Stimulated activated CD4-positive, alpha-beta T cell treated with anti-CD3 and anti-CD28 coated beads, Interleukin-1b, Interleukin-23, amount 100 ng/mL, for 48 hours (primary cell): Measurements from ENCODE around the gene RNU7-1.

Experiments used
- DNase-seq: peaks from one replicate; pipeline ENCODE4 v3.0.0-alpha.2; 2020

The RNU7-1 gene

GRCh38 chr12:6919588-6919987 lies 24.0 kb upstream of the RNU7-1 start:
- DNase-seq, result no peak

DNA sequence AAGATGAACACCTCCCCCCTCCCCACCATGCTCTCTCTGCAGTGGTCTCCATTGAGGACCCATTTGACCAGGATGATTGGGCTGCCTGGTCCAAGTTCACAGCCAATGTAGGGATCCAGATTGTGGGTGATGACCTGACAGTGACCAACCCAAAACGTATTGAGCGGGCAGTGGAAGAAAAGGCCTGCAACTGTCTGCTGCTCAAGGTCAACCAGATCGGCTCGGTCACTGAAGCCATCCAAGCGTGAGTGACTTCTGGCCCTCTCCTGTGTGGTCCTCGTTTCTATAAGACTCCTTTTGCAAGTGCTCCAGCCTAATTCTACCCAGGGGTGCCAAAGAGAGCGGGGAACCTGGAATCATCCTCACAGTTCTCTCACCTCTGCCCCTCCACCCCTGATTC lies 22.1 kb upstream of the RNU7-1 start:
- no peak for DNase-seq

DNA sequence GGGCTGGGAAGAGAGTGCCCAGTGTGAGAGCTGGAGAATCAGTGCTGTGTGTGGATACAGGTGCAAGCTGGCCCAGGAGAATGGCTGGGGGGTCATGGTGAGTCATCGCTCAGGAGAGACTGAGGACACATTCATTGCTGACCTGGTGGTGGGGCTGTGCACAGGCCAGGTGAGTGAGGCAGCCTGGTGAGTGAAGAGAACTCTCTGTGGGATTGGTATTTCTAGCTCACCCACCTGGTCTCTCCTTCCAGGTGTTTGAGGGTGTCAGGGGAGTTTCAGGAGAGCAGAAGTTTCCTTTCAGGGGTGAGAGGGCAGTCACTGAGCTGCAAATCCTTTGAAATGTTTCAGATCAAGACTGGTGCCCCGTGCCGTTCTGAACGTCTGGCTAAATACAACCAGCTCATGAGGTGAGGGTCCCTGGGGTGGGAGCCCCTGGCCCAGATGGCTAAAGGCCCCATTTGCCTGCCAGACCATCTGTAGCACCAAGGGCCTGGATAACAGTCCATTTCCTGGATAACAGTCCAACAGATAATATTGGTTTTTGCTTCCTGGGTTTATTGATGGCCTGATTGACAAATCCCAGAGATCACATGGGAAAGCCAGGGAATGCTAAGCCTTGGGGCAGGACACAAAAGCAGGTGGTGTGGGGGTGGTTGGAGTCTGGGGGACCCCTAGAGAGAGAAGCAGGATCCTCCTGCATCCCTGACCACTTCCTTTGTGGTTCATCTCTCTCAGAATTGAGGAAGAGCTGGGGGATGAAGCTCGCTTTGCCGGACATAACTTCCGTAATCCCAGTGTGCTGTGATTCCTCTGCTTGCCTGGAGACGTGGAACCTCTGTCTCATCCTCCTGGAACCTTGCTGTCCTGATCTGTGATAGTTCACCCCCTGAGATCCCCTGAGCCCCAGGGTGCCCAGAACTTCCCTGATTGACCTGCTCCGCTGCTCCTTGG lies 21.3 kb upstream of the RNU7-1 start:
- no peak for DNase-seq

DNA sequence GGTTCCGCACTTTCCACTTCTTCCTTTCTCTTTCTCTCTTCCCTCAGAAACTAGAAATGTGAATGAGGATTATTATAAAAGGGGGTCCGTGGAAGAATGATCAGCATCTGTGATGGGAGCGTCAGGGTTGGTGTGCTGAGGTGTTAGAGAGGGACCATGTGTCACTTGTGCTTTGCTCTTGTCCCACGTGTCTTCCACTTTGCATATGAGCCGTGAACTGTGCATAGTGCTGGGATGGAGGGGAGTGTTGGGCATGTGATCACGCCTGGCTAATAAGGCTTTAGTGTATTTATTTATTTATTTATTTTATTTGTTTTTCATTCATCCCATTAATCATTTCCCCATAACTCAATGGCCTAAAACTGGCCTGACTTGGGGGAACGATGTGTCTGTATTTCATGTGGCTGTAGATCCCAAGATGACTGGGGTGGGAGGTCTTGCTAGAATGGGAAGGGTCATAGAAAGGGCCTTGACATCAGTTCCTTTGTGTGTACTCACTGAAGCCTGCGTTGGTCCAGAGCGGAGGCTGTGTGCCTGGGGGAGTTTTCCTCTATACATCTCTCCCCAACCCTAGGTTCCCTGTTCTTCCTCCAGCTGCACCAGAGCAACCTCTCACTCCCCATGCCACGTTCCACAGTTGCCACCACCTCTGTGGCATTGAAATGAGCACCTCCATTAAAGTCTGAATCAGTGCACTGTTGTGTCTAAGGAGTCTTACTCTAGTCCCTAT lies 20.4 kb upstream of the RNU7-1 start:
- no peak for DNase-seq

- no peak for DNase-seq
These were observed 19.8 kb upstream of the RNU7-1 start for GRCh38 chr12:6923851-6924250.

- DNase-seq, result no peak
These were observed 18.4 kb upstream of the RNU7-1 start for GRCh38 chr12:6925239-6925539.

DNA sequence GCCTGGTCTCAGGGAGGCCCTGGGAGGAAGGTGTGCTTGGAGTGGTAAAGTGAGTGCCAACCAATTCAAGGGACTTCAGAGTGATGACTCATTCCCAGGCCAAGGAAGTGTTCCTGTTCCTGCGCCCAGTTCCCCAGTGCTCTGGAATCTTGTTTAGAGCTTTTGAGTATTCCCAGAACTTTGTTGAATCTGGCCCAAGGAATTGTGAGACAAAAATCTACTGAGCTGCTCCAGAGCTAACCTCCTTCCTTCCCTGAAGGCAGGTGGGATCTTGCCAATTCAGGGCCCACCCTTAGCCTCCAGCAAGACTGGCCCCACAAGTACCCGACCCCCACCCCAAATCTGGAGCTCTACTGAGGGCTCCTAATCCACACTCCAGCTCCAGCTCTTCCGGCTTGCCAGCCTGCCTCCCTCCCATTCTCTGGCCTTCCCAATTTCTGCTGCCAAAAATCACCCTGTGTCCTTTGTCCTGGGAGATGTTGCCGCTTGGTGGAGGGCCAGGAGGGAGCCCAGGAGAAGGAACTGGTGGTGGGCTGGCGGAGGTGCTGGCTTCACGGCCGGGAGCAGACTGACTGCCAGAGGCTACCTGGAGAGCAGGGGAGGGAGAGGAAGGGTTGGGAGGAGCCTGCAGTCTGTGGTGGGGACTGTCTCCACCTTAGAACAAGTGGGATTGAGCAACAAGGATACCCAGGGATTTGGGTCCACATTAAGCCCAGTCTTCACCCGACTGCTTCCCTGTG lies 17.9 kb upstream of the RNU7-1 start:
- DNase-seq, result no peak

- no peak for DNase-seq
These were observed 16.1 kb upstream of the RNU7-1 start, which contains the start of gene ATN1 for GRCh38 chr12:6927379-6928021. ATN1 (plus strand) TSS chr12:6927959; CDS start chr12:6934002, 6,043 bp downstream.

DNA sequence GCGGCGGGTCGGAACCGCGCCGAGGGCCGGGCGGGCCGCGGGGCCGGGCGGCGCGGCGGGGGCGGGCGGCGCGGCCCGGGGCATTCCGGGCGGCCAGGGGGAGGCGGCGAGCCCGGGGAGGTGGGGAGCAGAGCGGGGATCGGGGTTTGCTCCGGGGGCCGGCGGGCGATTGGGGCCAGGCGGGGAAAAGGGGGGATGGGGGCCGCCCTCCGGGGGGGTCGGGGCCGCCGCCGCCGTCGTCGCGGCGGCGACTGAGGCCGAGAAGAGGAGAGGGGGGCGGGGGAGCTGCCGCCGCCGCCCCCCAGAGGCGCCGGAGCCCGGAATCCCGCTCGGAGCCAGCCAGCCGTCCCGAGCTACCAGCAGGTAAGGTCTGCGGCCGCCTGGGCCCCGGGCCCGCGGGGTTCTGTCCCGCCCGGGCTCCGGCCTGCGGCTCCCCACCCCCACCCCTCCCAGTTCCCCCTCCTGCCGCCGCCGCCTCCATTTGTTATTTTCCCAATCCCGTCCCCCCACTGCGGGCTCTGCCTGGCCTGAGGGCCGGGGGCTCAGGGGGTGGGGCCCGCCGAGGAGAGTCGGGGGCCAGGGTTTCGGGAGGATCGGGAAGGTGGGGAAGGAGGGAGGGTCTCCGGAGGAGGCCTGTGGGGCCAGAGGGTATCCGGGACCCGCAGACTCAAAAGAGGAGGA lies 15.5 kb upstream of the RNU7-1 start:
- DNase-seq, result no peak

- DNase-seq, result no peak
These were observed 14.8 kb upstream of the RNU7-1 start for GRCh38 chr12:6928703-6929407.

GRCh38 chr12:6929466-6930452 lies 13.9 kb upstream of the RNU7-1 start:
- no peak for DNase-seq

DNA sequence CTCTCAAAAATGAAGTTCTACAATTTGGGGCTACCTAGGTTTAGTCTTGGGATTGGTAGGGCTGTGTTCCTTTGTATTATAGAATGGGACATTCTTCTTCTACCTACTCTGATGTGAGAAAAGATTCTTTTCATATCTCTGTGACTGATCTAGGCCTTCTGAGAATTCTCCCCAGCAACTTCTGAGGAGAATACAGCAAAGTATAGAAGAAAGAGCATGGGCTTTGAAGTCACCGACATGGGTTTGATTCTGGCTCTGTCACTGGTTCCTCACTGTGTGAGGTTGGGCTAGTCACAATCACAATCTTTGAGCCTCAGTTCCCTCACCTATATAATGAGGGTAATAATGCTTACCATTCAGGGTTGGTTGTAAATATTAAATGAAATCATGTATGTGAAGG lies 10.8 kb upstream of the RNU7-1 start:
- DNase-seq, result no peak

- no peak for DNase-seq
These were observed 9.5 kb upstream of the RNU7-1 start for GRCh38 chr12:6934110-6934509.

DNA sequence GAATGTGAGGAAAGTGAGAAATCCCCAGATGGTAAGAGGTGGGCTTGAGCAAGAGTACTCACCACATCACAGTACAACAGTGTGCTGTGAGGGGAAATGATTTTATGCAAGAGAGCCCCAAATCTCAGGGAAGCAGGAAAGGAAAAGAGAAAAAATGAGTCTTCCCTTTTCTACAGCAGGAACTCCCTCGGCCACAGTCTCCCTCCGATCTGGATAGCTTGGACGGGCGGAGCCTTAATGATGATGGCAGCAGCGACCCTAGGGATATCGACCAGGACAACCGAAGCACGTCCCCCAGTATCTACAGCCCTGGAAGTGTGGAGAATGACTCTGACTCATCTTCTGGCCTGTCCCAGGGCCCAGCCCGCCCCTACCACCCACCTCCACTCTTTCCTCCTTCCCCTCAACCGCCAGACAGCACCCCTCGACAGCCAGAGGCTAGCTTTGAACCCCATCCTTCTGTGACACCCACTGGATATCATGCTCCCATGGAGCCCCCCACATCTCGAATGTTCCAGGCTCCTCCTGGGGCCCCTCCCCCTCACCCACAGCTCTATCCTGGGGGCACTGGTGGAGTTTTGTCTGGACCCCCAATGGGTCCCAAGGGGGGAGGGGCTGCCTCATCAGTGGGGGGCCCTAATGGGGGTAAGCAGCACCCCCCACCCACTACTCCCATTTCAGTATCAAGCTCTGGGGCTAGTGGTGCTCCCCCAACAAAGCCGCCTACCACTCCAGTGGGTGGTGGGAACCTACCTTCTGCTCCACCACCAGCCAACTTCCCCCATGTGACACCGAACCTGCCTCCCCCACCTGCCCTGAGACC lies 8.0 kb upstream of the RNU7-1 start:
- DNase-seq, result no peak

DNA sequence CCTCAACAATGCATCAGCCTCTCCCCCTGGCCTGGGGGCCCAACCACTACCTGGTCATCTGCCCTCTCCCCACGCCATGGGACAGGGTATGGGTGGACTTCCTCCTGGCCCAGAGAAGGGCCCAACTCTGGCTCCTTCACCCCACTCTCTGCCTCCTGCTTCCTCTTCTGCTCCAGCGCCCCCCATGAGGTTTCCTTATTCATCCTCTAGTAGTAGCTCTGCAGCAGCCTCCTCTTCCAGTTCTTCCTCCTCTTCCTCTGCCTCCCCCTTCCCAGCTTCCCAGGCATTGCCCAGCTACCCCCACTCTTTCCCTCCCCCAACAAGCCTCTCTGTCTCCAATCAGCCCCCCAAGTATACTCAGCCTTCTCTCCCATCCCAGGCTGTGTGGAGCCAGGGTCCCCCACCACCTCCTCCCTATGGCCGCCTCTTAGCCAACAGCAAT lies 7.4 kb upstream of the RNU7-1 start:
- no peak for DNase-seq

- peak; percentile 67 for DNase-seq
These were observed 6.8 kb upstream of the RNU7-1 start for GRCh38 chr12:6936636-6937480.

- peak; percentile 95 for DNase-seq
These were observed 5.9 kb upstream of the RNU7-1 start for GRCh38 chr12:6937481-6938352.
